ENCODE data around the gene AK5. TPM values are rescaled to one million over a fixed set of nuclear protein-coding genes. Genes with fewer than 3 reads are reported as not detected.
"Not testable (repeated sequence)": the region's sequence is repeated elsewhere in the genome, so short reads cannot be mapped to it uniquely, and the experiment has no call there.

Gene AK5
- total RNA-seq, 1 donor from 2014 or later, result not detected

DNA sequence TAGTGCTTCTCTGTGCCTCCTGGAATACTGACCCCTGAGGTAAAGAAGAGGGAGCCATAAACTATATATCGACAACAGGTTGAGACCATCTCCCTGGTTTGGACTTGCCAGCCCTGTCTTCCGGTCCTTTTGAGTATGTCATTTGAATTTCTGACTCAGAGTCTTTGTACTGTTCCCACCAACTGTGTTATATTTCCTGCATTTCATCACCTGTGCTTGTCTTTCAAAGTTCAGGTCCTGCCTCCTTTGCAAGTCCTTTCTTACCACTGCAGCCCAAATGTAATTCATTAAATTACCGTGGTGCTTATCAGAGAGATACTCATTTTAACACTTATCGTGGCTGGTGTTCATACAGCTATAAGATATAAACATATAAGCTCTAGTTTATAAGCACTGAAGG lies 10.7 kb downstream of the AK5 start:
- H3K36me3 Mint-ChIP-seq (ENCODE audit: low read depth, unreplicated experiment), result no peaks in the 10 kb centered on the region
- no peak for DNase-seq (ENCODE audit: low spot score)
- no peak overlapping the region for H3K27ac Mint-ChIP-seq (ENCODE audit: unreplicated experiment)
- H3K4me3 Mint-ChIP-seq (ENCODE audit: unreplicated experiment), result no peak overlapping the region
- no peaks in the 10 kb centered on the region for H3K9me3 Mint-ChIP-seq (ENCODE audit: unreplicated experiment)
- TF ChIP-seq, protein P1, sequence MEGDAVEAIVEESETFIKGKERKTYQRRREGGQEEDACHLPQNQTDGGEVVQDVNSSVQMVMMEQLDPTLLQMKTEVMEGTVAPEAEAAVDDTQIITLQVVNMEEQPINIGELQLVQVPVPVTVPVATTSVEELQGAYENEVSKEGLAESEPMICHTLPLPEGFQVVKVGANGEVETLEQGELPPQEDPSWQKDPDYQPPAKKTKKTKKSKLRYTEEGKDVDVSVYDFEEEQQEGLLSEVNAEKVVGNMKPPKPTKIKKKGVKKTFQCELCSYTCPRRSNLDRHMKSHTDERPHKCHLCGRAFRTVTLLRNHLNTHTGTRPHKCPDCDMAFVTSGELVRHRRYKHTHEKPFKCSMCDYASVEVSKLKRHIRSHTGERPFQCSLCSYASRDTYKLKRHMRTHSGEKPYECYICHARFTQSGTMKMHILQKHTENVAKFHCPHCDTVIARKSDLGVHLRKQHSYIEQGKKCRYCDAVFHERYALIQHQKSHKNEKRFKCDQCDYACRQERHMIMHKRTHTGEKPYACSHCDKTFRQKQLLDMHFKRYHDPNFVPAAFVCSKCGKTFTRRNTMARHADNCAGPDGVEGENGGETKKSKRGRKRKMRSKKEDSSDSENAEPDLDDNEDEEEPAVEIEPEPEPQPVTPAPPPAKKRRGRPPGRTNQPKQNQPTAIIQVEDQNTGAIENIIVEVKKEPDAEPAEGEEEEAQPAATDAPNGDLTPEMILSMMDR (IDR thresholded peaks at IDR 0.05; ENCODE audit: unreplicated experiment), result no peak
- H3K27me3 Mint-ChIP-seq (ENCODE audit: unreplicated experiment), result no peaks in the 10 kb centered on the region
- no peaks in the 10 kb centered on the region for H3K4me1 Mint-ChIP-seq (ENCODE audit: unreplicated experiment)

DNA sequence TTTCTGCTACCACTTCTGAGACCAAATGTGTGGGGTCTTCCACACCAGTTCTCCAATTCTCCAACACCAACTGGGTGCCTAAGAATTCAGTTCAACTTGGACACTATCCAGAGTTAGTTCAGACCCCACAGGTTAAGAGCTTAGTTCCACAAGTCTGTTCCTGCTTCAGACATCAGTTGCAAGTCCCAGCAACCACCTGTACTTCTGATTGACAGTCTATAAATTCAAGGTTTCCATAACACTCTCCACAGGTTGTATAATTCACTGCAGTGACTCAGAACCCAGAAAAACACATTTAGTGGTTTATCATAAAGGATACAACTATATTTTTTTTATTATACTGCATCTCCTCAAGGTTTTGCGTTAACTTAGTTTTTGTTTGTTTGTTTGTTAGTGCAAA lies 18.7 kb downstream of the AK5 start:
- H3K4me1 Mint-ChIP-seq (ENCODE audit: unreplicated experiment), result no peaks in the 10 kb centered on the region
- TF ChIP-seq, protein P1 (IDR thresholded peaks at IDR 0.05; ENCODE audit: unreplicated experiment), result no peak
- H3K4me3 Mint-ChIP-seq (ENCODE audit: unreplicated experiment), result no peak overlapping the region
- no peaks in the 10 kb centered on the region for H3K9me3 Mint-ChIP-seq (ENCODE audit: unreplicated experiment)
- no peak for DNase-seq (ENCODE audit: low spot score)
- H3K27me3 Mint-ChIP-seq (ENCODE audit: unreplicated experiment), result peaks cover 2% of the 10 kb centered on the region
- H3K36me3 Mint-ChIP-seq (ENCODE audit: low read depth, unreplicated experiment), result no peaks in the 10 kb centered on the region
- no peak overlapping the region for H3K27ac Mint-ChIP-seq (ENCODE audit: unreplicated experiment)

GRCh38 chr1:77303387-77303786 lies 21.6 kb downstream of the AK5 start:
- no peak overlapping the region for H3K4me3 Mint-ChIP-seq (ENCODE audit: unreplicated experiment)
- H3K4me1 Mint-ChIP-seq (ENCODE audit: unreplicated experiment), result no peaks in the 10 kb centered on the region
- DNase-seq (ENCODE audit: low spot score), result no peak
- H3K9me3 Mint-ChIP-seq (ENCODE audit: unreplicated experiment), result no peaks in the 10 kb centered on the region
- H3K36me3 Mint-ChIP-seq (ENCODE audit: low read depth, unreplicated experiment), result no peaks in the 10 kb centered on the region
- peaks cover 2% of the 10 kb centered on the region for H3K27me3 Mint-ChIP-seq (ENCODE audit: unreplicated experiment)
- TF ChIP-seq, protein P1 (IDR thresholded peaks at IDR 0.05; ENCODE audit: unreplicated experiment), result no peak
- H3K27ac Mint-ChIP-seq (ENCODE audit: unreplicated experiment), result no peak overlapping the region

DNA sequence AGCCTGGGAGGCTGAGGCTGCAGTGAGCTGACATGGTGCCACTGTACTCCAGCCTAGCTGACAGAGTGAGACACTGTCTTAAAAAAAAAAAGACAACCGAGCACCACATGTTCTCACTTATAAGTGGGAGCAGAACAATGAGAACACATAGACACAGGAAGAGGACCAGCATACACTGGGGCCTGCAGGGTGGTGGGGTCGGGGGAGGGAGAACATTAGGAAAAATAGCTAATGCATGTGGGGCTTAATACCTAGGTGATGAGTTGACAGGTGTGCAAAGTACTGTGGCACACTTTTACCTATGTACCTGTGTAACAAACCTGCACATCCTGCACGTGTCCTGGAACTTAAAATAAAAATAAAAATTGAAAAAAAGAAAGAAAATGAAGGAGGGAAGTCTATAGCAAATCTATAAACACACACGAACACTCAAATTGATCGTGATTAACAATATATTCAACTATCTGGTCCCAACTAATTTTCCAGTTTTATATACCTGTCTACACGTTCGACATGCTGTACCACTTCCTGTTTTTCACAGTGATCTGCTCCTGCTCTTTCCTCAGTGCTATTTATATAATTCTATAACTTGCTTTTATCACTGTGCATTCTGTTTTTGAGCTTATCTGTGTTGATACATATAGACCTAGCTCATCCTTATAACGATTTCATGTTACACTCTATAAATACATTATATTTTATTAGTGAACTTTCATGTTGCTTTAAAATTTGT lies 27.2 kb downstream of the AK5 start:
- TF ChIP-seq, protein P1 (IDR thresholded peaks at IDR 0.05; ENCODE audit: unreplicated experiment), result no peak
- Mint-ChIP-seq H3K27ac (ENCODE audit: unreplicated experiment) (no peak overlapping the region), H3K4me1 (ENCODE audit: unreplicated experiment) (peaks cover 2% of the 10 kb centered on the region), H3K36me3 (ENCODE audit: low read depth, unreplicated experiment) (no peaks in the 10 kb centered on the region), H3K9me3 (ENCODE audit: unreplicated experiment) (no peaks in the 10 kb centered on the region), H3K4me3 (ENCODE audit: unreplicated experiment) (no peak overlapping the region), H3K27me3 (ENCODE audit: unreplicated experiment) (no peaks in the 10 kb centered on the region)
- DNase-seq (ENCODE audit: low spot score), result no peak

DNA sequence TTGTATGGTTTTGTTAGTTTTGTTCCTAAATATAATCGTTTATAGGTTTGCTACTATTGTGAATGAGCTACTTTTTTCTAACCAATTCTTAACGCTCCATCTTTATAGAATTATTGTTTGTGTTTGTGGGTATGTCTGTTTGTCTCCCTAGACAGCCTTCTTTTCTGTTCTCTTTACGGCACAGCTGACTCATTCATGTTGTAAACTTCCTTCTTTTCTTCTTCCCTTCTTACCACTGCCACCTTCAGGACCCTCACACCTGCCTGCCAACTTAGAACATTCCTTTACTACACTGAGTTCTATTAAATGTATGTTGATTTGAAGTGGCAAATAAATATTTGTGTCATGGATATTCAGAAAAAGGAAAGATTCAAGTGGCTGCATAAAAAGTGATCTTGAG lies 29.1 kb downstream of the AK5 start:
- H3K36me3 Mint-ChIP-seq (ENCODE audit: low read depth, unreplicated experiment), result no peaks in the 10 kb centered on the region
- TF ChIP-seq, protein P1 (IDR thresholded peaks at IDR 0.05; ENCODE audit: unreplicated experiment), result no peak
- peaks cover 2% of the 10 kb centered on the region for H3K4me1 Mint-ChIP-seq (ENCODE audit: unreplicated experiment)
- H3K9me3 Mint-ChIP-seq (ENCODE audit: unreplicated experiment), result no peaks in the 10 kb centered on the region
- DNase-seq (ENCODE audit: low spot score), result no peak
- no peak overlapping the region for H3K27ac Mint-ChIP-seq (ENCODE audit: unreplicated experiment)
- no peak overlapping the region for H3K4me3 Mint-ChIP-seq (ENCODE audit: unreplicated experiment)
- no peaks in the 10 kb centered on the region for H3K27me3 Mint-ChIP-seq (ENCODE audit: unreplicated experiment)

DNA sequence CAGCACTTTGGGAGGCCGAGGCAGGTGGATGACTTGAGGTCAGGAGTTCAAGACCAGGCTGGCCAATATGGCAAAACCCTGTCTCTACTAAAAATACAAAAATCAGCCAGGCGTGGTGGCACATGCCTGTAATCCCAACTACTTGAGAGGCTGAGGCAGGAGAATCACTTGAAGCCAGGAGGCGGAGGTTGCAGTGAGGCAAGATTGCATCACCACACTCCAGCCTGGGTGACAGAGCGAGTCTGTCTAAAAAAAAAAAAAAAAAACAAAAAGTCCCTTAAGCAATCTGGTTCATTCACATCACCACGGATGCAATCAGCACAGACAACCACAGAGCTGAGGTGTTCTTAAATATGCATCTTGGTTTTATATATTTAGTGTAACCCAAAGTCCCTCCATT lies 30.5 kb downstream of the AK5 start:
- H3K27me3 Mint-ChIP-seq (ENCODE audit: unreplicated experiment); H3K4me1 Mint-ChIP-seq (ENCODE audit: unreplicated experiment); H3K27ac Mint-ChIP-seq (ENCODE audit: unreplicated experiment); H3K9me3 Mint-ChIP-seq (ENCODE audit: unreplicated experiment); H3K36me3 Mint-ChIP-seq (ENCODE audit: low read depth, unreplicated experiment); H3K4me3 Mint-ChIP-seq (ENCODE audit: unreplicated experiment); DNase-seq (ENCODE audit: low spot score): not testable (repeated sequence)

All from endothelial cell (in vitro differentiated cells).